Keratinocyte (primary cell): ENCODE data around the gene USP12.

Experiments
- EZH2 ChIP-seq: IDR thresholded peaks from one replicate; pipeline ENCODE4 v1.6.1; 2012; ENCODE audit warnings: inconsistent platforms, mild to moderate bottlenecking, low read length, moderate library complexity
- TF ChIP-seq, protein P1 (sequence below), 3 experiments: IDR thresholded peaks in 1 of 3; conservative IDR thresholded peaks in 1 of 3; optimal IDR thresholded peaks in 1 of 3; 2 replicates in 2 of 3; 3 replicates in 1 of 3; pipeline versions ENCODE3 to v1.5.1; 2011; ENCODE audit warnings: low read length in 3 of 3, mild to moderate bottlenecking in 3 of 3, moderate library complexity in 2 of 3, control low read depth in 1 of 3, inconsistent platforms in 1 of 3; ENCODE audit not compliant: insufficient read depth in 2 of 3; ENCODE audit errors: extremely low read depth in 1 of 3

DNA sequence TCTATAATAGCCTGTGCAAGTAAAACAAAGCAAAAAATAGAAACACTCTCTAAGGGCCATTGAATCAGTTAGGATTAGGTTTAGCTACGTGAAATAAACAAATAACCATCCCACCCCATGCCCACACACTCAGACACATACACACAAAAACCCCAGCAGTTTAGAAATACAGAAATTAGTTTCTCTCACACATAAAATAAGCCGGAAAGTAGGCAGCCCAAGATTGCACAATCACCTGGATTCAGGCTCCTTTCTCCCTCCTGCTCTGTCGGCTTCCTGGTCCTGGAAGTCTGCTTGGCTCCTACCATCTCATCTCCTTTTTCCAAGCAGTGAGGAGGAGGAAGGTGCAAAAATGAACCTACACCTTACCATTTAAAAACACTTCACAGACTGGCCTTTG is 22.6 kb upstream of the USP12 start:
- TF ChIP-seq, protein P1, sequence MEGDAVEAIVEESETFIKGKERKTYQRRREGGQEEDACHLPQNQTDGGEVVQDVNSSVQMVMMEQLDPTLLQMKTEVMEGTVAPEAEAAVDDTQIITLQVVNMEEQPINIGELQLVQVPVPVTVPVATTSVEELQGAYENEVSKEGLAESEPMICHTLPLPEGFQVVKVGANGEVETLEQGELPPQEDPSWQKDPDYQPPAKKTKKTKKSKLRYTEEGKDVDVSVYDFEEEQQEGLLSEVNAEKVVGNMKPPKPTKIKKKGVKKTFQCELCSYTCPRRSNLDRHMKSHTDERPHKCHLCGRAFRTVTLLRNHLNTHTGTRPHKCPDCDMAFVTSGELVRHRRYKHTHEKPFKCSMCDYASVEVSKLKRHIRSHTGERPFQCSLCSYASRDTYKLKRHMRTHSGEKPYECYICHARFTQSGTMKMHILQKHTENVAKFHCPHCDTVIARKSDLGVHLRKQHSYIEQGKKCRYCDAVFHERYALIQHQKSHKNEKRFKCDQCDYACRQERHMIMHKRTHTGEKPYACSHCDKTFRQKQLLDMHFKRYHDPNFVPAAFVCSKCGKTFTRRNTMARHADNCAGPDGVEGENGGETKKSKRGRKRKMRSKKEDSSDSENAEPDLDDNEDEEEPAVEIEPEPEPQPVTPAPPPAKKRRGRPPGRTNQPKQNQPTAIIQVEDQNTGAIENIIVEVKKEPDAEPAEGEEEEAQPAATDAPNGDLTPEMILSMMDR (optimal IDR thresholded peaks at IDR 0.05 in 1 of 3, IDR thresholded peaks at IDR 0.05 in 1 of 3, conservative IDR thresholded peaks at IDR 0.05 in 1 of 3; ENCODE audit: extremely low read depth in 1 of 3, insufficient read depth in 2 of 3, low read length in 3 of 3), result no peak
- no peak for TF ChIP-seq EZH2
